H9 (cell line): ENCODE measurements around the gene TNRC6A. TPM values are rescaled to one million over a fixed set of nuclear protein-coding genes. Genes with fewer than 3 reads are reported as not detected.
"Not testable (repeated sequence)": the region's sequence is repeated elsewhere in the genome, so short reads cannot be mapped to it uniquely, and the experiment has no call there.

Experiments
- DNase-seq: peaks from one replicate; pipeline ENCODE4 v3.0.0-alpha.2; 2017
- H2AFZ ChIP-seq: one replicate; pipeline ENCODE4 v1.6.1; 2013; ENCODE audit warnings: mild to moderate bottlenecking, low read length, control low read depth, moderate library complexity
- H2AK5ac ChIP-seq: 2 replicates; pipeline ENCODE4 v1.6.1; 2013; ENCODE audit warnings: low read length, control low read depth, mixed read lengths; ENCODE audit not compliant: insufficient read length
- H2BK120ac ChIP-seq: one replicate; pipeline ENCODE4 v1.6.1; 2013; ENCODE audit warnings: low read depth, mild to moderate bottlenecking, low read length, control low read depth, inconsistent platforms; ENCODE audit not compliant: poor library complexity, severe bottlenecking
- H2BK12ac ChIP-seq: 2 replicates; pipeline ENCODE4 v1.6.1; 2013; ENCODE audit warnings: low read length, control low read depth, mixed read lengths, low read depth; ENCODE audit not compliant: insufficient read length
- H2BK15ac ChIP-seq: 2 replicates; pipeline ENCODE4 v1.6.1; 2013; ENCODE audit warnings: low read depth, low read length, control low read depth
- H2BK20ac ChIP-seq: one replicate; pipeline ENCODE4 v1.6.1; 2013; ENCODE audit warnings: low read depth, mild to moderate bottlenecking, low read length, control low read depth, inconsistent platforms; ENCODE audit not compliant: poor library complexity, severe bottlenecking
- H2BK5ac ChIP-seq: 2 replicates; pipeline ENCODE4 v1.6.1; 2013; ENCODE audit warnings: low read length, control low read depth, mixed read lengths; ENCODE audit not compliant: insufficient read length
- H3K14ac ChIP-seq: 2 replicates; pipeline ENCODE4 v1.6.1; 2013; ENCODE audit warnings: low read length, control low read depth; ENCODE audit not compliant: insufficient read depth
- H3K18ac ChIP-seq: 2 replicates; pipeline ENCODE4 v1.6.1; 2013; ENCODE audit warnings: low read depth, mild to moderate bottlenecking, mixed read lengths, low read length, control low read depth; ENCODE audit not compliant: insufficient read length
- H3K23ac ChIP-seq: 2 replicates; pipeline ENCODE4 v1.6.1; 2013; ENCODE audit warnings: low read length, control low read depth, mixed read lengths, low read depth; ENCODE audit not compliant: insufficient read length
- H3K23me2 ChIP-seq: 2 replicates; pipeline ENCODE4 v1.6.1; 2013; ENCODE audit warnings: low read depth, mild to moderate bottlenecking, mixed read lengths, low read length, control low read depth; ENCODE audit not compliant: insufficient read length, poor library complexity, severe bottlenecking
- H3K27ac ChIP-seq: 2 replicates; pipeline ENCODE4 v1.5.1; 2013; ENCODE audit warnings: low read length, control low read depth, mixed read lengths, low read depth; ENCODE audit not compliant: insufficient read length
- H3K27me3 ChIP-seq: 2 replicates; pipeline ENCODE4 v1.6.1; 2013; ENCODE audit warnings: low read length, control low read depth, inconsistent platforms; ENCODE audit not compliant: insufficient read depth
- H3K4ac ChIP-seq: 2 replicates; pipeline ENCODE4 v1.6.1; 2013; ENCODE audit warnings: low read depth, mild to moderate bottlenecking, control low read depth, inconsistent platforms, low read length, moderate library complexity
- H3K4me1 ChIP-seq: 2 replicates; pipeline ENCODE4 v1.6.1; 2013; ENCODE audit warnings: low read length, control low read depth, inconsistent platforms; ENCODE audit not compliant: insufficient read depth
- H3K4me2 ChIP-seq: 2 replicates; pipeline ENCODE4 v1.6.1; 2013; ENCODE audit warnings: low read length, control low read depth, mixed read lengths; ENCODE audit not compliant: insufficient read length, insufficient read depth
- H3K56ac ChIP-seq: 2 replicates; pipeline ENCODE4 v1.6.1; 2013; ENCODE audit warnings: low read depth, mild to moderate bottlenecking, mixed read lengths, low read length, control low read depth; ENCODE audit not compliant: insufficient read length
- H3K79me1 ChIP-seq: 2 replicates; pipeline ENCODE4 v1.6.1; 2013; ENCODE audit warnings: low read depth, mild to moderate bottlenecking, moderate library complexity, low read length, control low read depth, inconsistent platforms; ENCODE audit not compliant: insufficient read depth, poor library complexity, severe bottlenecking
- H3K79me2 ChIP-seq: 2 replicates; pipeline ENCODE4 v1.6.1; 2013; ENCODE audit warnings: low read length, control low read depth, inconsistent platforms; ENCODE audit not compliant: insufficient read depth
- H3K9ac ChIP-seq: 2 replicates; pipeline ENCODE4 v1.6.1; 2013; ENCODE audit warnings: low read length, control low read depth, mixed read lengths; ENCODE audit not compliant: insufficient read length; ENCODE audit errors: extremely low read depth
- H3K9me3 ChIP-seq: one replicate; pipeline ENCODE4 v1.6.1; 2013; ENCODE audit warnings: low read depth, low read length, inconsistent platforms; ENCODE audit not compliant: control insufficient read depth
- H3T11ph ChIP-seq: one replicate; pipeline ENCODE4 v1.6.1; 2013; ENCODE audit warnings: mild to moderate bottlenecking, low read length, control low read depth, inconsistent platforms
- H4K20me1 ChIP-seq: one replicate; pipeline ENCODE4 v1.6.1; 2013; ENCODE audit not compliant: control insufficient read depth, insufficient read length, insufficient read depth
- H4K5ac ChIP-seq: 2 replicates; pipeline ENCODE4 v1.6.1; 2013; ENCODE audit warnings: low read depth, mild to moderate bottlenecking, mixed read lengths, low read length, control low read depth; ENCODE audit not compliant: insufficient read length
- H4K8ac ChIP-seq: replicated peaks from 2 replicates; pipeline ENCODE4 v1.6.1; 2013; ENCODE audit warnings: low read length, control low read depth, mixed read lengths, low read depth; ENCODE audit not compliant: insufficient read length
- H4K91ac ChIP-seq: 2 replicates; pipeline ENCODE4 v1.6.1; 2013; ENCODE audit warnings: low read depth, mild to moderate bottlenecking, moderate library complexity, mixed read lengths, low read length, control low read depth; ENCODE audit not compliant: insufficient read length
- H3K27ac Mint-ChIP-seq, 3 experiments: 2 replicates in 2 of 3; 3 replicates in 1 of 3; pipeline ENCODE4 v1.8.0; 2020 to 2021; ENCODE audit warnings: mixed read lengths in 3 of 3, mild to moderate bottlenecking in 1 of 3, moderate library complexity in 1 of 3
- H3K27me3 Mint-ChIP-seq: 2 replicates; pipeline ENCODE4 v1.8.0; 2021; ENCODE audit warnings: low read depth, mild to moderate bottlenecking, moderate library complexity, mixed read lengths
- H3K36me3 Mint-ChIP-seq, 3 experiments: 2 replicates in 2 of 3; 3 replicates in 1 of 3; pipeline ENCODE4 v1.8.0; 2020 to 2021; ENCODE audit warnings: low read depth in 3 of 3, mixed read lengths in 3 of 3; ENCODE audit not compliant: insufficient read depth in 1 of 3
- H3K4me1 Mint-ChIP-seq, 2 experiments: 2 replicates each; pipeline ENCODE4 v1.8.0; 2020; ENCODE audit warnings: mixed read lengths in 2 of 2
- H3K4me3 Mint-ChIP-seq, 2 experiments: 2 replicates in 1 of 2; 3 replicates in 1 of 2; pipeline ENCODE4 v1.8.0; 2020 to 2021; ENCODE audit warnings: mild to moderate bottlenecking in 2 of 2, mixed read lengths in 2 of 2, moderate library complexity in 1 of 2
- H3K9me3 Mint-ChIP-seq, 2 experiments: 2 replicates in 1 of 2; 3 replicates in 1 of 2; pipeline ENCODE4 v1.8.0; 2020; ENCODE audit warnings: mild to moderate bottlenecking in 2 of 2, mixed read lengths in 2 of 2, moderate library complexity in 1 of 2
- WGBS: extraction: QIAGEN DNeasy Blood & Tissue Kit; methylation state at CpG from one replicate; pipeline ENCODE4 v1.1.7; 2013; ENCODE audit warnings: missing lambda C conversion rate, low lambda C conversion rate, mixed read lengths; ENCODE audit not compliant: insufficient read length; ENCODE audit errors: extremely low coverage; 5-methylcytosine and 5-hydroxymethylcytosine counted together
- total RNA-seq: library from RNA; stranded (reverse); gene quantifications from 2 replicates; pipeline ENCODE4 v1.2.1, GENCODE V29; 2021
- TF ChIP-seq, protein P1 (sequence below): fragments of 200-600 bp; sonication (generic); conservative IDR thresholded peaks from 3 replicates; pipeline ENCODE4 v1.8.0; 2021; ENCODE audit warnings: antibody characterized with exemption, mild to moderate bottlenecking

TNRC6A gene
- total RNA-seq, 1 experiment from 2014 or later, result 114 TPM

DNA sequence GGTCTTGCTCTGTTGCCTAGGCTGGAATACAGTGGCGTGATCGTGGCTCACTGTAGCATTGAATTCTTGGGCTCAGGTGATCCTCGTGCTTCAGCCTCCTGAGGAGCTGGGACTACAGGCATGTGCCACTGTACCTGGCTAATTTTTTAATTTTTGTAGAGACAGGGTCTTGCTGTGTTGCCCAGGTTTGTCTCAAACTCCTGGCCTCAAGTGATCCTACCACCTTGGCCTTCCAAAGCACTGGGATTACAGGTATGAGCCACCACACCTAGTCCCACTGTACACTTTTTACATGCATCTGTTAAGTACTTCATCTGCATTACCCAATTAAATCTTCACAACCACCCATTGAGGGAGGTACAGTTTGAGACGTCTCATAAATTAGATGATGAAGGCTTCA is 12.4 kb downstream of the TNRC6A start:
- no peak overlapping the region for H4K5ac ChIP-seq
- no peak overlapping the region for H4K8ac ChIP-seq
- no peak overlapping the region for H3K14ac ChIP-seq
- H3K23ac ChIP-seq, result no peak overlapping the region
- H2BK15ac ChIP-seq, result no peak overlapping the region
- no peak overlapping the region for H2BK5ac ChIP-seq
- H4K91ac ChIP-seq, result no peak overlapping the region
- H3K4me1 Mint-ChIP-seq, result peaks cover 68 to 89% of the 10 kb centered on the region in 2 experiments
- H3K9me3 ChIP-seq, result no peaks in the 10 kb centered on the region
- no peak overlapping the region for H2BK20ac ChIP-seq
- H3K4me2 ChIP-seq, result no peak overlapping the region
- no peaks in the 10 kb centered on the region for H4K20me1 ChIP-seq
- H2AK5ac ChIP-seq, result no peak overlapping the region
- no peak overlapping the region for H2BK120ac ChIP-seq
- H3T11ph ChIP-seq, result no peak overlapping the region
- WGBS, result no CpG with 5 or more reads among the region's 4 CpGs
- H3K18ac ChIP-seq, result no peak overlapping the region
- no peaks in the 10 kb centered on the region for H3K27me3 Mint-ChIP-seq
- H3K79me2 ChIP-seq, result peaks cover 84% of the 10 kb centered on the region
- H2BK12ac ChIP-seq, result no peak overlapping the region
- no peak for DNase-seq
- no peaks in the 10 kb centered on the region for H3K27me3 ChIP-seq
- no peak overlapping the region for H3K4me3 Mint-ChIP-seq
- TF ChIP-seq, protein P1, sequence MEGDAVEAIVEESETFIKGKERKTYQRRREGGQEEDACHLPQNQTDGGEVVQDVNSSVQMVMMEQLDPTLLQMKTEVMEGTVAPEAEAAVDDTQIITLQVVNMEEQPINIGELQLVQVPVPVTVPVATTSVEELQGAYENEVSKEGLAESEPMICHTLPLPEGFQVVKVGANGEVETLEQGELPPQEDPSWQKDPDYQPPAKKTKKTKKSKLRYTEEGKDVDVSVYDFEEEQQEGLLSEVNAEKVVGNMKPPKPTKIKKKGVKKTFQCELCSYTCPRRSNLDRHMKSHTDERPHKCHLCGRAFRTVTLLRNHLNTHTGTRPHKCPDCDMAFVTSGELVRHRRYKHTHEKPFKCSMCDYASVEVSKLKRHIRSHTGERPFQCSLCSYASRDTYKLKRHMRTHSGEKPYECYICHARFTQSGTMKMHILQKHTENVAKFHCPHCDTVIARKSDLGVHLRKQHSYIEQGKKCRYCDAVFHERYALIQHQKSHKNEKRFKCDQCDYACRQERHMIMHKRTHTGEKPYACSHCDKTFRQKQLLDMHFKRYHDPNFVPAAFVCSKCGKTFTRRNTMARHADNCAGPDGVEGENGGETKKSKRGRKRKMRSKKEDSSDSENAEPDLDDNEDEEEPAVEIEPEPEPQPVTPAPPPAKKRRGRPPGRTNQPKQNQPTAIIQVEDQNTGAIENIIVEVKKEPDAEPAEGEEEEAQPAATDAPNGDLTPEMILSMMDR, result no peak
- no peaks in the 10 kb centered on the region for H3K23me2 ChIP-seq
- peaks cover 9 to 14% (median 10%) of the 10 kb centered on the region in 3 experiments; a peak in 6 of 7 replicates for H3K36me3 Mint-ChIP-seq
- no peaks in the 10 kb centered on the region for H3K9me3 Mint-ChIP-seq
- H3K56ac ChIP-seq, result no peak overlapping the region
- no peak overlapping the region for H3K9ac ChIP-seq
- H3K79me1 ChIP-seq, result no peaks in the 10 kb centered on the region
- H3K27ac Mint-ChIP-seq, result no peak overlapping the region; a peak in 1 of 7 replicates
- no peak overlapping the region for H3K4ac ChIP-seq
- H3K27ac ChIP-seq, result no peak overlapping the region
- no peak overlapping the region for H2AFZ ChIP-seq
- peaks cover 7% of the 10 kb centered on the region; the same call in 1 of the 2 replicates for H3K4me1 ChIP-seq

DNA sequence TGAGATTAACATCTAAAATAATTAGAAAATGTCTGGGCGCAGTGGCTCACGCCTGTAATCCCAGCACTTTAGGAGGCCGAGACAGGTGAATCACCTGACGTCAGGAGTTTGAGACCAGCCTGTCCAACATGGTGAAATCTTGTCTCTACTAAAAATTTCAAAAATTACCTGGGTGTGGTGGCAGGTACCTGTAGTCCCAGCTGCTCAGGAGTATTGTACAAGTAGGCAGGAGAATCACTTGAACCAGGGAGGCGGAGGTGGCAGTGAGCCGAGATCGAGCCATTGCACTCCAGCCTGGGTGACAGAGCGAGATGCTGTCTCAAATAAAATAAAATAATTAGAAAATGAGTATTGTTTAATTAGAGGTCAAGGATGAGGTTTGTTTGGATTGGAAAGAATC is 13.2 kb downstream of the TNRC6A start:
- H3K23me2 ChIP-seq, H4K20me1 ChIP-seq, H3K4me1 ChIP-seq, H2BK5ac ChIP-seq, H3K4me2 ChIP-seq, H3K27me3 ChIP-seq, H4K5ac ChIP-seq, H4K8ac ChIP-seq, H3K27me3 Mint-ChIP-seq, H3K9me3 Mint-ChIP-seq, H3K79me1 ChIP-seq, H3K56ac ChIP-seq, H3K9me3 ChIP-seq, H3K9ac ChIP-seq, H2AFZ ChIP-seq, H3K23ac ChIP-seq, H3T11ph ChIP-seq, H2BK15ac ChIP-seq, H2BK12ac ChIP-seq, H3K27ac ChIP-seq, H3K14ac ChIP-seq, H3K4ac ChIP-seq, H2BK20ac ChIP-seq, DNase-seq, H2AK5ac ChIP-seq, H2BK120ac ChIP-seq, H3K4me3 Mint-ChIP-seq, H4K91ac ChIP-seq, H3K18ac ChIP-seq: not testable (repeated sequence)
- peaks cover 87% of the 10 kb centered on the region for H3K79me2 ChIP-seq
- peaks cover 10 to 17% (median 16%) of the 10 kb centered on the region in 3 experiments; a peak in 6 of 7 replicates for H3K36me3 Mint-ChIP-seq
- H3K4me1 Mint-ChIP-seq, result peaks cover 73 to 88% of the 10 kb centered on the region in 2 experiments
- no CpG with 5 or more reads among the region's 8 CpGs for WGBS
- H3K27ac Mint-ChIP-seq, result peak overlapping the region in 1 of 3 experiments; percentile 59; a peak in 2 of 7 replicates
